Subcutaneous adipose tissue (tissue), 4 donors: ENCODE data around the gene RBM22. TPM values are rescaled to one million over a fixed set of nuclear protein-coding genes. Genes with fewer than 3 reads are reported as not detected.

Experiments used
- total RNA-seq, 4 donors: library from RNA; depleted of rRNA; stranded (reverse); fragments of >200 nt; gene quantifications; one replicate each; pipeline ENCODE4 v1.1.0, GENCODE V29; 2016
- TF ChIP-seq, protein P1 (sequence below): fragments of 450-650 bp; IDR thresholded peaks from one replicate; pipeline ENCODE4 v1.5.1; 2016; ENCODE audit warnings: low read depth, mild to moderate bottlenecking, control low read depth, antibody characterized with exemption, moderate library complexity

The RBM22 gene
- total RNA-seq, 4 donors from 2014 or later = 32.8 to 35.5 (median 34.4) TPM

GRCh38 chr5:150690760-150691159 lies 10.1 kb downstream of the RBM22 start:
- TF ChIP-seq, protein P1, sequence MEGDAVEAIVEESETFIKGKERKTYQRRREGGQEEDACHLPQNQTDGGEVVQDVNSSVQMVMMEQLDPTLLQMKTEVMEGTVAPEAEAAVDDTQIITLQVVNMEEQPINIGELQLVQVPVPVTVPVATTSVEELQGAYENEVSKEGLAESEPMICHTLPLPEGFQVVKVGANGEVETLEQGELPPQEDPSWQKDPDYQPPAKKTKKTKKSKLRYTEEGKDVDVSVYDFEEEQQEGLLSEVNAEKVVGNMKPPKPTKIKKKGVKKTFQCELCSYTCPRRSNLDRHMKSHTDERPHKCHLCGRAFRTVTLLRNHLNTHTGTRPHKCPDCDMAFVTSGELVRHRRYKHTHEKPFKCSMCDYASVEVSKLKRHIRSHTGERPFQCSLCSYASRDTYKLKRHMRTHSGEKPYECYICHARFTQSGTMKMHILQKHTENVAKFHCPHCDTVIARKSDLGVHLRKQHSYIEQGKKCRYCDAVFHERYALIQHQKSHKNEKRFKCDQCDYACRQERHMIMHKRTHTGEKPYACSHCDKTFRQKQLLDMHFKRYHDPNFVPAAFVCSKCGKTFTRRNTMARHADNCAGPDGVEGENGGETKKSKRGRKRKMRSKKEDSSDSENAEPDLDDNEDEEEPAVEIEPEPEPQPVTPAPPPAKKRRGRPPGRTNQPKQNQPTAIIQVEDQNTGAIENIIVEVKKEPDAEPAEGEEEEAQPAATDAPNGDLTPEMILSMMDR = no peak

DNA sequence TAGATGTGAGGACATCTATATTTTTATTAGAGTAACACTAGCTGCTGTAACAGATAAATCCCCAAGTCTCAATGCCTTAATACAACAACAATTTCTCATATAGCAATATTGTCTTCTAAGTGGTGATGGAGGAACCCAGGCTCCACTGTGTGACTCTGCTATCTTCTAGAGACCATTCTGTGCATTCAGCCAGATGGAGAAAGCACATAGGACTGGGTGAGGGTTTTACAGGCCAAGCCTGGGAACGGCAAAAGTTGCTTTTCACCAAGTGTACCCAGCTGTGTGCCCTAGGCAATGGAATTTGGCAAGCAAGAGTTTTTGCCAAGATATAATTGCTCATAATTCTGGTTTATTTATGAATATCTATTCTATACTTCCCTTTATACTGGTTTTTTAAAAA lies 11.7 kb downstream of the RBM22 start:
- TF ChIP-seq, protein P1 = no peak

DNA sequence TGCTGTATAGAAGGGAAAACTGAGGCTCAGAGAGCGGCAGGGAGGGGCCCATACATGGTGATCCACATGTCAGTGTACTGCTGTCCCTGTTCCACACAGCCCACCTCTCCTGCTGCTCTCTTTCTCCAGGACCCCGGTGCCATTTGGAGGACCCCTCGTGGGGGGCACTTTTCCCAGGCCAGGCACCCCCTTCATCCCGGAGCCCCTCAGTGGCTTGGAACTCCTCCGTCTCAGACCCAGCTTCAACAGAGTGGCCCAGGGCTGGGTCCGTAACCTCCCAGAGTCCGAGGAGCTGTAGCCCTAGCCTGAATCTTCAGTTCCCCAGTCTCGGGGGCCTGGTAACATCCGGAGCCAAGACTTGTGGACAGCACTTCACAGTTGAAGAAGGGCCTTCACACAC lies 24.3 kb downstream of the RBM22 start:
- TF ChIP-seq, protein P1 = no peak

- TF ChIP-seq, protein P1 = no peak
Measured at GRCh38 chr5:150675069-150675468, 25.8 kb downstream of the RBM22 start.

GRCh38 chr5:150674341-150674821 lies 26.5 kb downstream of the RBM22 start:
- TF ChIP-seq, protein P1 = no peak

- TF ChIP-seq, protein P1 = no peak
Measured at GRCh38 chr5:150672884-150673275, 28.0 kb downstream of the RBM22 start.

GRCh38 chr5:150672237-150672883 lies 28.5 kb downstream of the RBM22 start:
- TF ChIP-seq, protein P1 = no peak
